DOHH2 (cell line): ENCODE results near the gene SLC1A4.

Experiments
- CTCF ChIP-seq: fragments of 200-600 bp; sonication (generic); IDR thresholded peaks from one replicate; pipeline ENCODE4 v1.5.1; 2014; ENCODE audit warnings: antibody characterized with exemption, mild to moderate bottlenecking, low read depth, low read length; ENCODE audit not compliant: poor library complexity, severe bottlenecking
- EZH2phosphoT487 ChIP-seq: fragments of 200-600 bp; sonication (generic); IDR thresholded peaks from 2 replicates; pipeline ENCODE4 v1.6.1; 2017; ENCODE audit warnings: borderline replicate concordance, mild to moderate bottlenecking, antibody characterized with exemption, low read length, moderate library complexity, mixed read lengths

- no peak for TF ChIP-seq EZH2phosphoT487
- TF ChIP-seq CTCF: no peak
Measured at GRCh38 chr2:65055422-65056214, 66.4 kb downstream of the SLC1A4 start.
